SJSA1 (cell line): ENCODE results near the gene PBX2. TPM values are rescaled to one million over a fixed set of nuclear protein-coding genes. Genes with fewer than 3 reads are reported as not detected.
"Not testable (repeated sequence)": the region's sequence is repeated elsewhere in the genome, so short reads cannot be mapped to it uniquely, and the experiment has no call there.

ENCODE experiments used
- DNase-seq, 2 experiments: peaks; one replicate each; pipeline ENCODE4 v3.0.0-alpha.2; 2015 to 2020; ENCODE audit warnings: low spot score in 2 of 2, low read depth in 1 of 2
- H3K27ac ChIP-seq: fragments of 250-450 bp; sonication (Bioruptor Pico); 2 replicates; pipeline ENCODE4 v1.5.1; 2020; ENCODE audit warnings: mild to moderate bottlenecking, moderate library complexity
- H3K27me3 ChIP-seq: fragments of 250-450 bp; sonication (Bioruptor Pico); replicated peaks from 2 replicates; pipeline ENCODE4 v1.5.1; 2020; ENCODE audit warnings: mild to moderate bottlenecking, moderate library complexity
- H3K36me3 ChIP-seq: fragments of 250-450 bp; sonication (Bioruptor Pico); 2 replicates; pipeline ENCODE4 v1.5.1; 2020; ENCODE audit warnings: mild to moderate bottlenecking
- H3K4me1 ChIP-seq: fragments of 250-450 bp; sonication (Bioruptor Pico); replicated peaks from 2 replicates; pipeline ENCODE4 v1.6.1; 2021; ENCODE audit warnings: mild to moderate bottlenecking
- H3K4me3 ChIP-seq: fragments of 250-450 bp; sonication (Bioruptor Pico); 2 replicates; pipeline ENCODE4 v1.5.1; 2020; ENCODE audit warnings: mild to moderate bottlenecking
- H3K9me3 ChIP-seq: fragments of 250-450 bp; sonication (Bioruptor Pico); replicated peaks from 2 replicates; pipeline ENCODE4 v1.5.1; 2020; ENCODE audit warnings: mild to moderate bottlenecking
- total RNA-seq: library from RNA; depleted of rRNA; stranded (reverse); fragments of >200 nt; shearing (Covaris generic); gene quantifications from 2 replicates; pipeline ENCODE4 v1.2.3, GENCODE V29; 2014

PBX2 gene
- total RNA-seq, 1 experiment from 2014 or later, result 13.2 TPM

GRCh38 chr6:32187009-32187709 lies 2.8 kb downstream of the PBX2 start:
- Histone ChIP-seq H3K4me3 (no peak overlapping the region), H3K27ac (no peak overlapping the region)

GRCh38 chr6:32186151-32186840 lies 3.7 kb downstream of the PBX2 start:
- not testable (repeated sequence) for H3K27me3 ChIP-seq, H3K27ac ChIP-seq, H3K4me3 ChIP-seq, DNase-seq, H3K9me3 ChIP-seq
- Histone ChIP-seq H3K4me1 (peaks cover 26% of the 10 kb centered on the region), H3K36me3 (peaks cover 56% of the 10 kb centered on the region)

More at GRCh38 chr6:32187009-32187709, 2.8 kb downstream of the PBX2 start:
- Histone ChIP-seq H3K27me3 (no peaks in the 10 kb centered on the region), H3K36me3 (peaks cover 49% of the 10 kb centered on the region), H3K4me1 (peaks cover 31% of the 10 kb centered on the region), H3K9me3 (no peaks in the 10 kb centered on the region)
- DNase-seq, result no peak

GRCh38 chr6:32185681-32186131 lies 4.3 kb downstream of the PBX2 start:
- not testable (repeated sequence) for H3K9me3 ChIP-seq, H3K27ac ChIP-seq, H3K4me3 ChIP-seq, H3K27me3 ChIP-seq
- DNase-seq, result peak; percentile 60 to 86
- Histone ChIP-seq H3K36me3 (peaks cover 62% of the 10 kb centered on the region), H3K4me1 (peaks cover 23% of the 10 kb centered on the region)

GRCh38 chr6:32184084-32184640 lies 5.8 kb downstream of the PBX2 start, which contains the start of gene AGER:
Gene AGER (minus strand): TSS chr6:32184253. CDS start chr6:32184222, 31 bp downstream.
- H3K36me3 ChIP-seq, result peaks cover 63% of the 10 kb centered on the region
- H3K27ac ChIP-seq, result no peak within 1 kb of the TSS
- no peaks in the 10 kb centered on the region for H3K9me3 ChIP-seq
- H3K27me3 ChIP-seq, result no peaks in the 10 kb centered on the region
- H3K4me1 ChIP-seq, result peaks cover 15% of the 10 kb centered on the region
- no peak within 1 kb of the TSS for H3K4me3 ChIP-seq
- DNase-seq, result no peak

GRCh38 chr6:32183483-32184083 lies 6.4 kb downstream of the PBX2 start:
- Histone ChIP-seq H3K4me1 (peaks cover 14% of the 10 kb centered on the region), H3K27ac (no peak overlapping the region), H3K27me3 (no peaks in the 10 kb centered on the region), H3K36me3 (peaks cover 60% of the 10 kb centered on the region), H3K9me3 (no peaks in the 10 kb centered on the region), H3K4me3 (no peak overlapping the region)
- no peak for DNase-seq

GRCh38 chr6:32183030-32183429 lies 7.0 kb downstream of the PBX2 start:
- Histone ChIP-seq H3K4me1 (peaks cover 8% of the 10 kb centered on the region), H3K4me3 (no peak overlapping the region), H3K27ac (no peak overlapping the region), H3K9me3 (no peaks in the 10 kb centered on the region), H3K27me3 (no peaks in the 10 kb centered on the region), H3K36me3 (peaks cover 55% of the 10 kb centered on the region)
- DNase-seq, result no peak

- Histone ChIP-seq H3K4me1 (peaks cover 5% of the 10 kb centered on the region), H3K27ac (no peak overlapping the region), H3K4me3 (no peak overlapping the region), H3K36me3 (peaks cover 50% of the 10 kb centered on the region), H3K9me3 (no peaks in the 10 kb centered on the region), H3K27me3 (no peaks in the 10 kb centered on the region)
- DNase-seq, result no peak
Observed at GRCh38 chr6:32182555-32182981, 7.4 kb downstream of the PBX2 start.

- no peak for DNase-seq
- peaks cover 44% of the 10 kb centered on the region for H3K36me3 ChIP-seq
- peaks cover 9% of the 10 kb centered on the region for H3K4me1 ChIP-seq
- H3K4me3 ChIP-seq, result no peak overlapping the region
- no peaks in the 10 kb centered on the region for H3K27me3 ChIP-seq
- no peak overlapping the region for H3K27ac ChIP-seq
- no peaks in the 10 kb centered on the region for H3K9me3 ChIP-seq
Observed at GRCh38 chr6:32181915-32182529, 8.0 kb downstream of the PBX2 start.

GRCh38 chr6:32181148-32181702 lies 8.8 kb downstream of the PBX2 start:
- Histone ChIP-seq H3K4me1 (peaks cover 17% of the 10 kb centered on the region), H3K9me3 (no peaks in the 10 kb centered on the region), H3K4me3 (no peak overlapping the region), H3K27me3 (no peaks in the 10 kb centered on the region), H3K27ac (no peak overlapping the region), H3K36me3 (peaks cover 36% of the 10 kb centered on the region)
- no peak for DNase-seq

GRCh38 chr6:32179766-32180405 lies 10.1 kb downstream of the PBX2 start:
- Histone ChIP-seq H3K4me1 (peaks cover 23% of the 10 kb centered on the region), H3K27ac (no peak overlapping the region), H3K9me3 (no peaks in the 10 kb centered on the region), H3K4me3 (no peak overlapping the region), H3K27me3 (no peaks in the 10 kb centered on the region), H3K36me3 (peaks cover 35% of the 10 kb centered on the region)
- no peak for DNase-seq

GRCh38 chr6:32178547-32179440 lies 11.2 kb downstream of the PBX2 start:
- peak in 1 of 2 experiments; percentile 34 for DNase-seq
- peak overlapping the region; percentile 84 for H3K27ac ChIP-seq
- no peaks in the 10 kb centered on the region for H3K27me3 ChIP-seq
- peaks cover 29% of the 10 kb centered on the region for H3K36me3 ChIP-seq
- H3K4me1 ChIP-seq, result peaks cover 26% of the 10 kb centered on the region
- no peaks in the 10 kb centered on the region for H3K9me3 ChIP-seq
- H3K4me3 ChIP-seq, result peak overlapping the region; percentile 48
